ENCODE data around the gene HOMER1. TPM values are rescaled to one million over a fixed set of nuclear protein-coding genes. Genes with fewer than 3 reads are reported as not detected.

HOMER1 gene
- total RNA-seq, 2 donors from 2014 or later, result 42.4 to 43.3 TPM

- Mint-ChIP-seq H3K4me1 (no peaks in the 10 kb centered on the region), H3K27me3 (ENCODE audit: insufficient read depth) (no peaks in the 10 kb centered on the region), H3K36me3 (ENCODE audit: low read depth) (no peaks in the 10 kb centered on the region), H3K27ac (no peak overlapping the region), H3K9me3 (peaks cover 25% of the 10 kb centered on the region), H3K4me3 (no peak overlapping the region)
- no peaks in the 10 kb centered on the region for H3K4me1 ChIP-seq (ENCODE audit: control insufficient read depth, insufficient read depth, low read length)
- DNase-seq, result no peak
- no peaks in the 10 kb centered on the region for H3K36me3 ChIP-seq (ENCODE audit: control insufficient read depth, insufficient read depth, low read length)
- WGBS, 2 experiments (ENCODE audit: insufficient coverage in 1 of 2, insufficient read length in 1 of 2), result 93 to 95% methylated on average over 5 of the region's 5 CpGs
- TF ChIP-seq CTCF (conservative IDR thresholded peaks at IDR 0.05), result no peak
- H3K9me3 ChIP-seq (ENCODE audit: control insufficient read depth, low read length), result peaks cover 24% of the 10 kb centered on the region
- H3K27ac ChIP-seq (ENCODE audit: low read depth, low read length), result no peak overlapping the region
- H3K9ac ChIP-seq (ENCODE audit: extremely low read depth, low read length, poor library complexity, severe bottlenecking), result no peak overlapping the region
- H3K27me3 ChIP-seq (ENCODE audit: control insufficient read depth, insufficient read depth, low read length, poor library complexity, severe bottlenecking), result no peaks in the 10 kb centered on the region
- no peak overlapping the region for H3K4me3 ChIP-seq (ENCODE audit: low read length)
These were observed 15.2 kb upstream of the HOMER1 start for GRCh38 chr5:79529110-79529509.

GRCh38 chr5:79527431-79527830 is 13.5 kb upstream of the HOMER1 start:
- Mint-ChIP-seq H3K9me3 (peaks cover 27% of the 10 kb centered on the region), H3K36me3 (ENCODE audit: low read depth) (no peaks in the 10 kb centered on the region), H3K27ac (no peak overlapping the region), H3K4me1 (no peaks in the 10 kb centered on the region), H3K4me3 (no peak overlapping the region), H3K27me3 (ENCODE audit: insufficient read depth) (no peaks in the 10 kb centered on the region)
- 88 to 100% methylated on average over 1 of the region's 1 CpG for WGBS, 2 experiments (ENCODE audit: insufficient coverage in 1 of 2, insufficient read length in 1 of 2)
- no peak overlapping the region for H3K9ac ChIP-seq (ENCODE audit: extremely low read depth, low read length, poor library complexity, severe bottlenecking)
- no peak for DNase-seq
- no peak overlapping the region for H3K27ac ChIP-seq (ENCODE audit: low read depth, low read length)
- H3K36me3 ChIP-seq (ENCODE audit: control insufficient read depth, insufficient read depth, low read length), result no peaks in the 10 kb centered on the region
- H3K9me3 ChIP-seq (ENCODE audit: control insufficient read depth, low read length), result peaks cover 24% of the 10 kb centered on the region
- H3K27me3 ChIP-seq (ENCODE audit: control insufficient read depth, insufficient read depth, low read length, poor library complexity, severe bottlenecking), result no peaks in the 10 kb centered on the region
- no peak overlapping the region for H3K4me3 ChIP-seq (ENCODE audit: low read length)
- TF ChIP-seq CTCF (conservative IDR thresholded peaks at IDR 0.05), result no peak
- H3K4me1 ChIP-seq (ENCODE audit: control insufficient read depth, insufficient read depth, low read length), result no peaks in the 10 kb centered on the region

- 89 to 100% methylated on average over 1 to 5 of the region's 5 CpGs for WGBS, 2 experiments (ENCODE audit: insufficient coverage in 1 of 2, insufficient read length in 1 of 2)
- TF ChIP-seq CTCF (conservative IDR thresholded peaks at IDR 0.05), result no peak
- Mint-ChIP-seq H3K36me3 (ENCODE audit: low read depth) (no peaks in the 10 kb centered on the region), H3K4me1 (no peaks in the 10 kb centered on the region), H3K27ac (no peak overlapping the region), H3K9me3 (peaks cover 27% of the 10 kb centered on the region), H3K4me3 (no peak overlapping the region), H3K27me3 (ENCODE audit: insufficient read depth) (no peaks in the 10 kb centered on the region)
- Histone ChIP-seq H3K9me3 (ENCODE audit: control insufficient read depth, low read length) (peaks cover 24% of the 10 kb centered on the region), H3K36me3 (ENCODE audit: control insufficient read depth, insufficient read depth, low read length) (no peaks in the 10 kb centered on the region), H3K27me3 (ENCODE audit: control insufficient read depth, insufficient read depth, low read length, poor library complexity, severe bottlenecking) (no peaks in the 10 kb centered on the region), H3K27ac (ENCODE audit: low read depth, low read length) (no peak overlapping the region), H3K4me3 (ENCODE audit: low read length) (no peak overlapping the region), H3K4me1 (ENCODE audit: control insufficient read depth, insufficient read depth, low read length) (no peaks in the 10 kb centered on the region), H3K9ac (ENCODE audit: extremely low read depth, low read length, poor library complexity, severe bottlenecking) (no peak overlapping the region)
- DNase-seq, result no peak
These were observed 13.0 kb upstream of the HOMER1 start for GRCh38 chr5:79526928-79527327.
